ENCODE results near the gene MFAP2.
"Not testable (repeated sequence)": the region's sequence is repeated elsewhere in the genome, so short reads cannot be mapped to it uniquely, and the experiment has no call there.

MFAP2 gene

DNA sequence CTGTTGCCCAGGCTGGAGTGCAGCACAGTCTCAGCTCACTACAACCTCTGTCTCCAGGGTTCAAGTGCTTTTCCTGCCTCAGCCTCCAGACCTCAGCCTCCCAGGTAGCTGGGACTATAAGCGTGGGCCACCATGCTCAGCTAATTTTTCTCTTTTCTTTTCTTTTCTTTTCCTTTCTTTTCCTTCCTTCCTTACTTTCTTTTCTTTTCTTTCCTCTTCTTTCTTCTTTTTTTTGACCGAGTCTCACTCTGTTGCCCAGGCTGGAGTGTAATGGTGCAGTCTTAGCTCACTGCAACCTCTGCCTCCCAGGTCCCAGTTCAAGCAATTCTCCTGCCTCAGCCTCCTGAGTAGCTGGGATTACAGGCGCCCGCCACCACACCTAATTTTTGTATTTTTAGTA is 16.3 kb downstream of the MFAP2 start:
- not testable (repeated sequence) for DNase-seq (ENCODE audit: extremely low read depth in 1 of 2, low read depth in 1 of 2)

DNA sequence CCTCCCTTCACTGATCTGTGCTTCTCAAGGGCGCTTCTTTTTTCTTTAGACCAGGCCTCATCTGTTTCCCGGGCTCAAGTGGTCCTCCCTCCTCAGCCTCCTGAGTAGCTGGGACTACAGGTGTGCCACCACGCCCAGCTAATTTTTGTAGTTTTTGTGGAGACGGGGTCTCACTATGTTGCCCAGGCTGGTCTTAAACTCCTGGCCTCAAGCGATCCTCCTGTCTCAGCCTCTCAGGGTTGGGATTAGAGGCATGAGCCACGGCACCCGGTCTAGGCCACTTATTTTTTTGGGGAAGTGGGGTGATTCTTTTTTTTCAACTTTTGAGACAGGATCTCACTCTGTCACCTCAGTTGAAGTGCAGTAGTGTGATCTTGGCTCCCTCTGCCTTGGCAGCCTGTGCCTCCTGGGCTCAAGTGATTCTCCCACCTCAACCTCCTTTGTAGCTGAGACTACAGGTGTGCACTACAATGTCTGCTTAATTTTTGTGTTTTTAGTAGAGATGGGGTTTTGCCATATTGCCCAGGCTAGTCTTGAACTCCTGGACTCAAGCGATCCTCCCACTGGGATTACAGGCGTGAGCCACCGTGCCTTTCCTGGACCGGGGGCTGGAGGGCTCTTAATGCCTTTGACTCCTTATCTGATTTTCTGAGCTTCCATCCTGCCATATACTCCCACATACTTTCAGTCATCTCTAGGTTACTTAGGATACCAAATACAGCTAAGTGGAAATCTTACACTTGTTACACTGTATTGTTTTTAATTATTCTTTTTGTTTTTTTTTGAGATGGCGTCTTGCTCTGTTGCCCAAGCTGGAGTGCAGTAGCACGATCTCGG is 18.9 kb downstream of the MFAP2 start:
- no peak for DNase-seq (ENCODE audit: extremely low read depth in 1 of 2, low read depth in 1 of 2)

DNA sequence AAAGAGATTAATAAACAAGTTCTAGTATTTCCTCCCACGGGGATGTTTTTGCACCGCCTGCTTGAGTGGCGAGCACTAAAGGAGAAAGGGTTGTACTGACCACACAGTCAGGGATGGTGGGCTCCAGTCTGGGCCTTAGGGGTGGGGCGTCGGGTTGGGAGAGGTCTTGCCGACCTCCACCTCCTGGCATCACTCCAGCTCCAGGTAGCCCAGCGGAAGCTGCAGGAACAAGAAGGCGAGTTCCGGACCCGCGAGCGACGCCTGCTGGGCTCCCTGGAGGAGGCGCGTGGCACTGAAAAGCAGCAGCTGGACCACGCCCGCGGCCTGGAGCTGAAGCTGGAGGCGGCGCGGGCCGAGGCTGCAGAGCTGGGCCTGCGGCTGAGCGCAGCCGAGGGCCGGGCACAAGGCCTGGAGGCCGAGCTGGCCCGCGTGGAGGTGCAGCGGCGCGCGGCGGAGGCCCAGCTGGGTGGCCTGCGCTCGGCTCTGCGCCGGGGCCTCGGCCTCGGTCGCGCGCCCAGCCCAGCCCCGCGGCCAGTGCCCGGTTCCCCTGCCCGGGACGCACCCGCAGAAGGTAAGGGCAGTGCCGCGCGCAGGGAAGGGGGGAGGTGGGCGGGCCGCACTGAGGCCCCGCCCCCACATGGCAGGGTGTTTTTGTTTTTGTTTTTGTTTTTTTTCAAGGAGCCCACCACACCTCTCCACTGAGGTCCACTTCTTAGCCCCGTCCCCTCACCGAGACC is 19.7 kb downstream of the MFAP2 start:
- peak; percentile 59 to 75 for DNase-seq (ENCODE audit: extremely low read depth in 1 of 2, low read depth in 1 of 2)

DNA sequence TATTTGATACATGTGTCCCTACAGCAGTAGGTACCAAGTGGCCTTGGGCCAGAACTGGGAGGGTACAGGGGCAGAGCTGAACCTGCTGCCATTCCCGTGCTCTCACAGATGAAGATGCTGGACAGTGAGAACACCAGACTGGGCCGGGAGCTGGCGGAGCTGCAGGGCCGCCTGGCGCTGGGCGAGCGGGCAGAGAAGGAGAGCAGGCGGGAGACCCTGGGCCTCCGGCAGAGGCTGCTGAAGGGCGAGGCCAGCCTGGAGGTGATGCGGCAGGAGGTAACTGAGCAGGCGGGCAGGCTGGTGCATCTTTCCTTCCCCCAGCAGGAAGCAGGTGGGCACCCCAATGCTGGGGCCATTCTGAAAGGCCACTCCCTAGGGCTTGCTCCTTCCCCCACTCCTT is 21.9 kb downstream of the MFAP2 start:
- no peak for DNase-seq (ENCODE audit: extremely low read depth in 1 of 2, low read depth in 1 of 2)

DNA sequence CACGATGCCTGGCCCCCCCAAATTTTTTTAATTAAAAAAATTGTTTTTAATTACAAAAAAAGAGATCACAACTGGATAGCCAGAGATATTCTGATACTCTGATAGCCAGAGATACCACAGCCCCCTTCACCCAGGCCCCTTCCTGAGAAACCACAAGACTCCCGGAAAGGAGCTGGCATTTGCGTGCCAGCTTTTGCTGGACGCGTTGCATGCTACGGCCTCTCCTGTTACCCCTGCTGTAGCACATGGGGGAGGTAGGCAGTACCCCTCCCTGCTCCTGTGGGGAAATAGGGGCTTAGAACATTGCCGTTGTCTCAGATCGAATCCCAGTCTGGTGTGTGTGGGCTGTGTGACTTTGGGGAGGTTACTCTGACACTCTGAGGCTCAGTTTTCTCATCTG is 22.7 kb downstream of the MFAP2 start:
- no peak for DNase-seq (ENCODE audit: extremely low read depth in 1 of 2, low read depth in 1 of 2)

DNA sequence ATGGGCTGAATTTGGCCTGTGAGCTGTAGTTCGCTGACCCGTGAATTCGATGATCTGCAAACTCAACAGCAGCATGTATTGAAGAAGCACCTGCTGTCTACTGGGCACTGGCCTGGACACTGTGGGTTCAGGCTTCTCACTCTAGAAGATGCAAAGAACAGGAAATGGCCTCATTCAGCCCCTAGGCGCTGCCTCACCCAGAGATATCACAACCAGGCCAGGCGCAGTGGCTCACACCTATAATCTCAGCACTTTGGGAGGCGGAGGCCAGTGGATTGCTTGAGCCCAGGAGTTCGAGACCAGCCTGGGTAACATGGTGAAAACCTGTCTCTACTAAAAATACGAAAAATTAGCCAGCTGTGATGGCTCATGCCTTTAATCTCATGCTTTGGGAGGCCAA is 23.6 kb downstream of the MFAP2 start:
- no peak for DNase-seq (ENCODE audit: extremely low read depth in 1 of 2, low read depth in 1 of 2)

DNA sequence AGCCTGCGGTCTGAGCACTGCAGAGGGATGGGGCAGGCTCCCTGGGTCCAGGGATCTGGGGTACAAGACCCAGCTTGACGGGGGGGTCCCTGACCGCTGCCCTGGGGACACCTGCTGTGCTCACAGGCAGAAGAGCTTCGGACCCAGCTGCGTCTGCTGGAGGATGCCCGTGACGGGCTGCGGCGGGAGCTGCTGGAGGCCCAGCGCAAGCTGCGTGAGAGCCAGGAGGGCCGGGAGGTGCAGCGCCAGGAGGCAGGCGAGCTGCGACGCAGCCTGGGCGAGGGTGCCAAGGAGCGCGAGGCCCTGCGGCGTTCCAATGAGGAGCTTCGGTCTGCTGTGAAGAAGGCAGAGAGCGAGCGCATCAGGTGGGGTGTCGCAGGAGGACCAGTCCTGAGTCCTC is 25.2 kb downstream of the MFAP2 start:
- no peak for DNase-seq (ENCODE audit: extremely low read depth in 1 of 2, low read depth in 1 of 2)

DNA sequence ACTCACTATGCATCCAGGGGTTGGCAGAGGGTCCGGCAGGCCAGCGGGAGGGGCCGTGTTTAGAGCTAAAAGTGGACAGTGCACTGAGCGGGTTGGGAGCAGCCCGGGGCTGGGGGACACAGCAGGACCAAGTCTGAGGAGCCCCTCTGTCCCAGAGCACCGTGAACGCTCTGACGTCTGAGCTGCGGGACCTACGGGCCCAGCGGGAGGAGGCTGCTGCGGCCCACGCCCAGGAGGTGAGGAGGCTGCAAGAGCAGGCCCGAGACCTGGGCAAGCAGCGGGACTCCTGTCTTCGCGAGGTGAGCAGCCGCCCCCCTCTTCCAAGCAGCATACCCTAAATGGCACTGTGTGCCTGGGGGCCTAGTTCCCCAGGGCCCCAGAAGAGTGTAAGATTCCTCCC is 25.8 kb downstream of the MFAP2 start:
- no peak for DNase-seq (ENCODE audit: extremely low read depth in 1 of 2, low read depth in 1 of 2)

DNA sequence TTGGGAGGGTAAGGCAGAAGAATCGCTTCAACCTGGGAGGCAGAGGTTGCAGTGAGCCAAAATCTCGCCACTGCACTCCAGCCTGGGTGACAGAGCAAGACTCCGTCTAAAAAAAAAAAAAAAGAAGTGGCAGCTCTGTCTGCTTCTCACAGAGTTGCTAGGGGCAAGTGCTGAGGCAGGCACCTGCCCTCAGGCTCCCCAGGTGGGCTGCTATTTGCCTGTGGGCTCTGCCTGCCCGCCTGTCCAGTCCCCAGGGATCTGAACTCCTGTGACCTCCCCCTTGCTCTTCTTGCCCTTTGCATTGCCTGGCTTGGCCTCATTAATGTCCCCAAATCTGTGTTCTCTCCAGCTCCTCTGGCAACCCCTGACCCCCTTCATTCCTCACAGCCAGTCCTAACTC is 28.0 kb downstream of the MFAP2 start:
- DNase-seq (ENCODE audit: extremely low read depth in 1 of 2, low read depth in 1 of 2) = not testable (repeated sequence)

DNA sequence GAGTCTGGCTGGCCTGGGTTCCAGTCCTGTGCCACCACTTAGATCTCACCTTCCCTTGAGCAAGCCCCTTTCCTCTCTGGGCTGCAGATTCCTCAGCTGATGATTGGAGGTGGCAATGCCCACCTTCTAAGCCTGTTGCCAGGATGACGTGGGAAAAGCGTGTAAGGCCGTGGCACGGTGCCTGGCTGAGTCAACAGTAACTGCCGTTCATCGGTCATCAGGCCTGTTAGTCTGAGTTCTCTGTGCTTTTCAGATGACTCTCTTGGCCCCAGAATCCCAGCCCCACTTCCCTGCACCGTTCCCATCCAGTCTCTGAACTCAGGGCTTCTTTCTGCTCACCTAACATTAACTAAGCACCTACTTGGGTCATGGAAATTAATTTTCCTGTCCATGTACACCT is 31.4 kb downstream of the MFAP2 start:
- DNase-seq (ENCODE audit: extremely low read depth in 1 of 2, low read depth in 1 of 2) = not testable (repeated sequence)

DNA sequence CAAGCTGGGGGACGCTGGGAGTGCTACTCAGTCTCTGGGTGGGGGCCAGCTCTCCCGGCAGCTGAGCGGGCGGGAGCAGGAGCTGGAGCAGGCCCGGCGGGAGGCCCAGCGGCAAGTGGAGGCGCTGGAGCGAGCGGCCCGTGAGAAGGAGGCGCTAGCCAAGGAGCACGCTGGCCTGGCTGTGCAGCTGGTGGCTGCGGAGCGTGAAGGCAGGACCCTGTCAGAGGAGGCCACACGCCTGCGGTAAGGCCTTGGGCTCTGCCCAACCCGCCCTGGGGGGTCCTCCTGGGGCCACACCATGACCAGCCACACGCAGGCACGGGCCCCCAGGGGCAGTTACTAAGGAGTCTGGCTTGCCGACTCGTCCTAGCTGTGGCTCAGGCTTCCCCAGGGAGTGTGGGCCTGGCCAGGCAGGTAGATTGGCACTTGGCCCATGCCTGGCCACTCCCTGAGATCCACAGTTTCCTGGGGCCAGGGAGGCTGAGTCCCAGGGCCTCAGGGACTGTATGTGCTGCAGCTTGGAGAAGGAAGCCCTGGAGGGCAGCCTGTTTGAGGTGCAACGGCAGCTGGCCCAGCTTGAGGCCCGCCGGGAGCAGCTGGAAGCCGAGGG is 32.0 kb downstream of the MFAP2 start:
- DNase-seq (ENCODE audit: extremely low read depth in 1 of 2, low read depth in 1 of 2) = not testable (repeated sequence)

DNA sequence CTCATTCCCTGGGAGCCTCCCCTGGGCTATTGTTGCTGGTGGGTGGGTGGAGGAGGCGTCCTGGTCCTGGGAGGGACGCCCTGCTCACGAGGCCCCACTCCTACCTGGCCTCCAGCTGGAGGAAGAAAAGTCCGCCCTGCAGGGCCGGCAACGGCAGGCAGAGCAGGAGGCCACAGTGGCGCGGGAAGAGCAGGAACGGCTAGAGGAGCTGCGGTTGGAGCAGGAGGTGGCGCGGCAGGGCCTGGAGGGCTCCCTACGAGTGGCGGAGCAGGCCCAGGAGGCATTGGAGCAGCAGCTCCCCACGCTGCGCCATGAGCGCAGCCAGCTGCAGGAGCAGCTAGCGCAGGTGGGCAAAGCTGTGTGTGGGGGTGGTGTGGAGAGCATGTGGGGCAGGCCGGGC is 33.8 kb downstream of the MFAP2 start:
- DNase-seq (ENCODE audit: extremely low read depth in 1 of 2, low read depth in 1 of 2) = no peak

DNA sequence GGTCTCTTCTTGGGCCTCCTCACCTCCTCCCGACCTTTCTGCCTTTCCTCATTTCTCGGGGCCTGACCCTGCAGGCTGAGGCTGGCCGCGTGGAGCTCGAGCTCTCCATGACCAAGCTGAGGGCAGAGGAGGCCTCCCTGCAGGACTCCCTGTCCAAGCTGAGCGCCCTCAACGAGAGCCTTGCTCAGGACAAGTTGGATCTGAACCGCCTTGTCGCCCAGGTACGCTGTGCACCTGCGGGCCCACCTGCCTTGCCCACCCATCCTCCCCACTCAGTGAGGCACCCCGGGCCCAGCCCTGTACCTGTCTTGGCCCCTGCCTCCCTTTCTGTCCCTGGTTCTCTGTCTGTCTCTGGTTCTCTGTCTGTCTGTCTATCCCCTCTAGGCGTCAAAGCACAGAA is 34.2 kb downstream of the MFAP2 start:
- not testable (repeated sequence) for DNase-seq (ENCODE audit: extremely low read depth in 1 of 2, low read depth in 1 of 2)

DNA sequence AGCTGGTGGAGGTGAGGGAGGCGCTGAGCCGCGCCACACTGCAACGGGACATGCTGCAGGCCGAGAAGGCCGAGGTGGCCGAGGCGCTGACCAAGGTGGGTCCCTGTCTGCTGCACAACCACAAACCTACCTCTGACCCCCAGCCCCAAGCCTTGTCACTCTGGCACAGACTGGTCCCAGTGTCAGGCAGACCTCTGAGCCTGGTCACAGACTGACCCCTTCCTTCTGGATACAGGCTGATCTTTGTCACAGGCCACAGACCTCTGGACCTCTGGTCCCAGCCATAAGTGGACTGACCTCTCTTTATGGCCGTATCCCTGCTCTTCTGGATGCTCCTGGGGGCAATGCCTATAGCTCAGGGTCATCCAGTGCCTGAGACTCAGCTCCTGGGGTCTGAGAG is 34.9 kb downstream of the MFAP2 start:
- not testable (repeated sequence) for DNase-seq (ENCODE audit: extremely low read depth in 1 of 2, low read depth in 1 of 2)

DNA sequence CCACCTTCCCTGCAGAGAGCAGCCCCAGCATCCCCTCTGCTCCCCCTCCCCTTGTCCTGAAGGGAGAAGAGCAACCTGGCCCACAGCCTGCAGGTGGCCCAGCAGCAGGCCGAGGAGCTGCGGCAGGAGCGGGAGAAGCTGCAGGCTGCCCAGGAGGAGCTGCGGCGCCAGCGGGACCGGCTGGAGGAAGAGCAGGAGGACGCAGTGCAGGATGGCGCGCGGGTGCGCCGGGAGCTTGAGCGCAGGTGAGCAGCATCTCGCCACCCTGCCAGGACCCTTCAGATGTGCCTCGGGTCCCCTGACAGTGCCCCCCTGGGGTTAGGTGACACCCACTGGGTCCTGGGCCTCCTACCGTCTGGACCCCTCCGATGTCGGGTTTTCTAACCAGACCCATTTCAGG is 36.4 kb downstream of the MFAP2 start:
- DNase-seq (ENCODE audit: extremely low read depth in 1 of 2, low read depth in 1 of 2) = no peak

DNA sequence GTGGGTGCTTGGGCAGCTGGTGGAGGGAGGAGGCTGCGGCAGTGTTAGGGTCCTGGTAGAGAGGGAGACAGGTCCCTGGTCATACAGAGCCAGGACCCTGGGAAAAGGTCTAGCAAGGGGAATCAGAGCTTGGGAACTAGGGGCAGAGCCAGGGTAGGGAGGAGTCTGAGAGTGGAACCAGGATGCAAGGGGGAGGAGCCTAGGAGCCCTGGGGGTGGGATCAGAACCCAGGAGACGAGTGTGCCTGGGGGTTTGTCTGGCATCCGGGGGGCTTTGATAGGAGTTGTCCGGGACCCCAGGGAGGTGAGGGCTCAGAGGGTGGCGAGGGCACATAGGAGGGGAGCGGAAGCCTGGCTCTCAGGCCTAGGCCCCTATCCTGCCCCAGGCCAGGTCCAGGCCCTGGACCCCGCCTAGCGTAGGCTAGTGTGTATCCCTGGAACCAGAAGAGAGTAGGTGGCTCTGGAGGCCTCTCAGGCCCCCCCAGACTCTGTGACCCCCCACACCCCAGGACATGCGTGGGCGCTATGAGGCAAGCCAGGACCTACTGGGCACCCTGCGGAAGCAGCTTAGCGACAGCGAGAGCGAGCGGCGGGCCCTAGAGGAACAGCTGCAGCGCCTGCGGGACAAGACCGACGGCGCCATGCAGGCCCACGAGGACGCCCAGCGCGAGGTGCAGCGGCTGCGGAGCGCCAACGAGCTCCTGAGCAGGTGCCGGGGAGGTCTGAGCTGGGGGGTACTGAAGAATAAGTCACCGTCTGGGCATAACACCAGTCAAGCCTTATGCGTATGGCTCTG is 40.8 kb downstream of the MFAP2 start:
- not testable (repeated sequence) for DNase-seq (ENCODE audit: extremely low read depth in 1 of 2, low read depth in 1 of 2)

DNA sequence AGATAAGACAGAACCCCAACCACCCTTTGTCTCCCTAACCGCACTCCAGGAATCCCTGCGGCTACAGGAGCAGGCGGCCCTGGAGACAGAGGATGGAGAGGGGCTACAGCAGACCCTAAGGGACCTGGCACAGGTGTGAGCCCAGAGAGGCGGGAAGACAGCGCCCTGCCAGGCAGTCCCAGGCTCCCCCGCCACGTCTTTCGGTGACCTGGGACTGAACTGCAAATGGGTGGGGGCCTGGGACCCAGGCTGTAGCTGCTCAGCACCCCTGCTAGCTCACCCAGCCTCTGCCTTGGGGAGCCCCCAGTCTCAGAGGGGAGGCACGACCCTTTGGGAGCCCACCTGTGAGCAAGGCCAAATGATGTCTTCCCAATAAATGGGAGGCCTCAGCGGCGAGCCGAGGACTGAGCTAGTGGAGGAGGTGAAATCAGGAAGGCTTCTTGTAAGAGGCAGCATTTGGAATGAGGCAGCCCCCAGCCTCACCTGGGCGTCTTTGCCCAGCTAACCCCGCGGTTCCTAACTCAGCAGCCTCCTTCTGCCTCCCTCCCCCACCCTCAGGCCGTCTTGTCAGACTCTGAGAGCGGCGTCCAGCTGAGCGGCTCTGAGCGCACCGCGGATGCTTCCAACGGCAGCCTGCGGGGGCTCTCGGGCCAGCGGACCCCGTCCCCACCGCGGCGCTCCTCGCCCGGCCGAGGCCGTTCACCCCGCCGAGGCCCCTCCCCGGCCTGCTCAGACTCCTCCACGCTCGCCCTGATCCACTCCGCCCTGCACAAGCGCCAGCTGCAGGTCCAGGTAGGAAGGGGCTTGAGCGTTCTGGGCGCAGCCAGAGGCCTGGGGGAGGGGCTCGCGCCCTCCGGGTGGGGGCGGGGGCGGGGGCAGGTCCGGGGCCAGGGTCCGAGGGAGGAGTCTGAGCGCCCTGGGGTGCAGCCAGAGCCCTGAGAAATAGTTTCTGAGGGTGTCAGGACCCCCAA is 41.8 kb downstream of the MFAP2 start:
- no peak for DNase-seq (ENCODE audit: extremely low read depth in 1 of 2, low read depth in 1 of 2)

DNA sequence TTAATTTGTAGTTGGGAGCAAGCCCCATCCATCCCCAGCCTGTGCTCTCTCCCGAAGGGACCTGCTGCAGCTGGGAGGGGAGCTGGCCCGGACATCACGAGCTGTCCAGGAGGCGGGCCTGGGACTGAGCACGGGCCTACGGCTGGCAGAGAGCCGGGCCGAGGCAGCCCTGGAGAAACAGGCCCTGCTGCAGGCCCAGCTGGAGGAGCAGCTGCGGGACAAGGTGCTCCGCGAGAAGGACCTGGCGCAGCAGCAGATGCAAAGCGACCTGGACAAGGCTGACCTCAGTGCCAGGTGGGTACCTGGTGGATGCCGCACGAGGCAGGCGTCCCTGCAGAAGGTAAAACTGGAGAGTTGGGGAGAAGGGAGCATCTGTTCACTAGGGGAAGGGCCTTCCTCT is 43.8 kb downstream of the MFAP2 start:
- not testable (repeated sequence) for DNase-seq (ENCODE audit: extremely low read depth in 1 of 2, low read depth in 1 of 2)

DNA sequence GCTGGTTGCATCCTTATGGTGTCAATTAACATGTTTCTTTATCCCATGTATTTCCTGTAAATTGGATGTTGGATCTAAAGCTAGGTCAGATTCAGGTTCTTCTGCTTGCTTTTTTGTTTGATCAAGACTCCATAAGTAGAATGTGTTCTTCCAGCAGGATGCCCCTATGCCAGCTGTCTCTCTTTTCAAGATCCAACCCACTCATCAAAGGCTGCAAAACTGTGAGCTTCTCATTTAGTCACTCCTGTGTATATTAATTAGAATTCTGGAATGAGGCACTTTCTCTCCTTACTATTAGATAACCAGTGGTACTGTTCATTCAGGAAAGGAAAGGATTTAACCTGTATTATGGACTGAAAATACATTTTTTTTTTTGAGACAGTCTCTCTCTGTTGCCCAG is 46.5 kb downstream of the MFAP2 start:
- DNase-seq (ENCODE audit: extremely low read depth in 1 of 2, low read depth in 1 of 2) = not testable (repeated sequence)
